Central memory CD8-positive, alpha-beta T cell (primary cell): Measurements from ENCODE around the gene UGT3A1.
A peak's percentile ranks its signal among the peaks of the same experiment; 100 is the strongest.

Source experiments
- ATAC-seq: fragments of 150-1000 bp; cut with Tn5 transposase; replicated peaks from 2 replicates; pipeline ENCODE4 v1.10.0; 2022; ENCODE audit warnings: mild to moderate bottlenecking, moderate FRiP score, moderate number of reproducible peaks; ENCODE audit not compliant: poor library complexity, severe bottlenecking; ENCODE audit errors: extremely low read depth
- DNase-seq, 2 donors: peaks; one replicate each; pipeline ENCODE4 v3.0.0; 2021; ENCODE audit warnings: low spot score in 2 of 2
- H3K27ac Mint-ChIP-seq: one replicate; pipeline ENCODE4 v1.8.0; 2022; ENCODE audit warnings: low read depth, mild to moderate bottlenecking, moderate library complexity, mixed read lengths
- H3K27me3 Mint-ChIP-seq: one replicate; pipeline ENCODE4 v1.8.0; 2022; ENCODE audit warnings: mixed read lengths
- H3K36me3 Mint-ChIP-seq: one replicate; pipeline ENCODE4 v1.8.0; 2022; ENCODE audit warnings: mild to moderate bottlenecking, moderate library complexity, mixed read lengths; ENCODE audit not compliant: insufficient read depth
- H3K4me1 Mint-ChIP-seq: one replicate; pipeline ENCODE4 v1.8.0; 2022; ENCODE audit warnings: mixed read lengths
- H3K4me3 Mint-ChIP-seq: one replicate; pipeline ENCODE4 v1.8.0; 2022; ENCODE audit warnings: mild to moderate bottlenecking, moderate library complexity, mixed read lengths
- H3K9me3 Mint-ChIP-seq: one replicate; pipeline ENCODE4 v1.8.0; 2022; ENCODE audit warnings: mixed read lengths

The UGT3A1 gene

GRCh38 chr5:35974570-35974969 lies 16.6 kb downstream of the UGT3A1 start:
- H3K27me3 Mint-ChIP-seq, result peaks cover 18% of the 10 kb centered on the region
- no peak overlapping the region for H3K4me3 Mint-ChIP-seq
- H3K9me3 Mint-ChIP-seq, result peaks cover 17% of the 10 kb centered on the region
- no peaks in the 10 kb centered on the region for H3K4me1 Mint-ChIP-seq
- H3K27ac Mint-ChIP-seq, result no peak overlapping the region
- ATAC-seq (no peak), DNase-seq (no peak)
- H3K36me3 Mint-ChIP-seq, result no peaks in the 10 kb centered on the region

- Mint-ChIP-seq H3K27ac (no peak overlapping the region), H3K4me3 (no peak overlapping the region), H3K4me1 (no peaks in the 10 kb centered on the region), H3K36me3 (no peaks in the 10 kb centered on the region), H3K9me3 (peaks cover 3% of the 10 kb centered on the region), H3K27me3 (peaks cover 10% of the 10 kb centered on the region)
- no peak for ATAC-seq
- no peak for DNase-seq
Observed at GRCh38 chr5:35971878-35972210, 19.3 kb downstream of the UGT3A1 start.

GRCh38 chr5:35971186-35971877 lies 19.9 kb downstream of the UGT3A1 start:
- ATAC-seq (no peak), DNase-seq (no peak)
- no peak overlapping the region for H3K4me3 Mint-ChIP-seq
- no peak overlapping the region for H3K27ac Mint-ChIP-seq
- peaks cover 10% of the 10 kb centered on the region for H3K27me3 Mint-ChIP-seq
- no peaks in the 10 kb centered on the region for H3K4me1 Mint-ChIP-seq
- no peaks in the 10 kb centered on the region for H3K36me3 Mint-ChIP-seq
- H3K9me3 Mint-ChIP-seq, result no peaks in the 10 kb centered on the region

- DNase-seq, result no peak
- ATAC-seq, result no peak
- Mint-ChIP-seq H3K36me3 (no peaks in the 10 kb centered on the region), H3K4me3 (no peak overlapping the region), H3K27me3 (peaks cover 51% of the 10 kb centered on the region), H3K4me1 (no peaks in the 10 kb centered on the region), H3K9me3 (no peaks in the 10 kb centered on the region), H3K27ac (no peak overlapping the region)
Observed at GRCh38 chr5:35963381-35963843, 27.8 kb downstream of the UGT3A1 start.

GRCh38 chr5:35960328-35960727 lies 30.9 kb downstream of the UGT3A1 start:
- no peak for ATAC-seq
- peaks cover 75% of the 10 kb centered on the region for H3K27me3 Mint-ChIP-seq
- DNase-seq, result no peak
- no peaks in the 10 kb centered on the region for H3K4me1 Mint-ChIP-seq
- no peak overlapping the region for H3K27ac Mint-ChIP-seq
- no peaks in the 10 kb centered on the region for H3K9me3 Mint-ChIP-seq
- no peaks in the 10 kb centered on the region for H3K36me3 Mint-ChIP-seq
- no peak overlapping the region for H3K4me3 Mint-ChIP-seq

GRCh38 chr5:35956429-35956828 lies 34.8 kb downstream of the UGT3A1 start:
- no peaks in the 10 kb centered on the region for H3K9me3 Mint-ChIP-seq
- no peaks in the 10 kb centered on the region for H3K36me3 Mint-ChIP-seq
- peaks cover 91% of the 10 kb centered on the region for H3K27me3 Mint-ChIP-seq
- H3K4me3 Mint-ChIP-seq, result no peak overlapping the region
- peaks cover 6% of the 10 kb centered on the region for H3K4me1 Mint-ChIP-seq
- ATAC-seq, result no peak
- no peak for DNase-seq
- H3K27ac Mint-ChIP-seq, result no peak overlapping the region

GRCh38 chr5:35954175-35954574 lies 37.0 kb downstream of the UGT3A1 start:
- Mint-ChIP-seq H3K27me3 (peaks cover 78% of the 10 kb centered on the region), H3K4me1 (peaks cover 6% of the 10 kb centered on the region), H3K4me3 (no peak overlapping the region), H3K36me3 (no peaks in the 10 kb centered on the region), H3K27ac (no peak overlapping the region), H3K9me3 (no peaks in the 10 kb centered on the region)
- ATAC-seq (peak; percentile 28), DNase-seq (no peak)

GRCh38 chr5:35947085-35947484 lies 44.1 kb downstream of the UGT3A1 start:
- Mint-ChIP-seq H3K4me1 (no peaks in the 10 kb centered on the region), H3K4me3 (no peak overlapping the region), H3K27ac (no peak overlapping the region), H3K9me3 (no peaks in the 10 kb centered on the region), H3K27me3 (peaks cover 79% of the 10 kb centered on the region), H3K36me3 (no peaks in the 10 kb centered on the region)
- ATAC-seq (no peak), DNase-seq (no peak)

- H3K4me1 Mint-ChIP-seq, result no peaks in the 10 kb centered on the region
- DNase-seq (no peak), ATAC-seq (no peak)
- H3K9me3 Mint-ChIP-seq, result no peaks in the 10 kb centered on the region
- no peak overlapping the region for H3K4me3 Mint-ChIP-seq
- H3K27ac Mint-ChIP-seq, result no peak overlapping the region
- no peaks in the 10 kb centered on the region for H3K36me3 Mint-ChIP-seq
- peaks cover 53% of the 10 kb centered on the region for H3K27me3 Mint-ChIP-seq
Observed at GRCh38 chr5:35939639-35940038, 51.6 kb downstream of the UGT3A1 start.

- Mint-ChIP-seq H3K4me3 (no peak within 1 kb of the TSS), H3K9me3 (no peaks in the 10 kb centered on the region), H3K27ac (no peak within 1 kb of the TSS), H3K27me3 (peaks cover 44% of the 10 kb centered on the region), H3K4me1 (no peaks in the 10 kb centered on the region), H3K36me3 (no peaks in the 10 kb centered on the region)
- ATAC-seq (no peak), DNase-seq (no peak)
Observed at GRCh38 chr5:35938568-35939227, 52.5 kb downstream of the UGT3A1 start, which contains the start of gene CAPSL. Gene CAPSL, minus strand, starts transcription at chr5:35938622. Its CDS starts 17,502 bp downstream, at chr5:35921120.

GRCh38 chr5:35926389-35927051 lies 64.7 kb downstream of the UGT3A1 start:
- DNase-seq (peak; percentile 58 to 59), ATAC-seq (peak; percentile 24)
- Mint-ChIP-seq H3K4me3 (peak overlapping the region; percentile 47), H3K27ac (no peak overlapping the region), H3K4me1 (peaks cover 34% of the 10 kb centered on the region), H3K9me3 (no peaks in the 10 kb centered on the region), H3K27me3 (peaks cover 24% of the 10 kb centered on the region), H3K36me3 (peaks cover 3% of the 10 kb centered on the region)

- ATAC-seq, result peak; percentile 95
Observed at GRCh38 chr5:35924950-35925722, 66.1 kb downstream of the UGT3A1 start.

More at GRCh38 chr5:35924950-35925722, 66.1 kb downstream of the UGT3A1 start:
- peaks cover 4% of the 10 kb centered on the region for H3K36me3 Mint-ChIP-seq
- H3K9me3 Mint-ChIP-seq, result no peaks in the 10 kb centered on the region
- H3K27me3 Mint-ChIP-seq, result peaks cover 24% of the 10 kb centered on the region
- DNase-seq, result peak; percentile 72 to 74
- peak overlapping the region; percentile 77 for H3K27ac Mint-ChIP-seq
- H3K4me1 Mint-ChIP-seq, result peaks cover 34% of the 10 kb centered on the region
- H3K4me3 Mint-ChIP-seq, result peak overlapping the region; percentile 76
